HCT116 (cell line): Measurements from ENCODE around the gene PHLPP2.

Experiments used
- CTCF ChIP-seq, 3 experiments: fragments of 200-600 bp in 1 of 3; sonication (generic) in 1 of 3; IDR thresholded peaks in 2 of 3; conservative IDR thresholded peaks in 1 of 3; 2 replicates each; pipeline ENCODE4 v1.5.1; 2012 to 2017; ENCODE audit warnings: low read depth in 2 of 3, low read length in 2 of 3, antibody characterized with exemption in 1 of 3, borderline replicate concordance in 1 of 3, control low read depth in 1 of 3, mild to moderate bottlenecking in 1 of 3, mixed read lengths in 1 of 3, mixed run types in 1 of 3, moderate library complexity in 1 of 3; ENCODE audit not compliant: insufficient read depth in 1 of 3
- EZH2 ChIP-seq: fragments of 200-600 bp; sonication (generic); IDR thresholded peaks from 2 replicates; pipeline ENCODE4 v1.6.1; 2017; ENCODE audit warnings: antibody characterized with exemption, mixed run types
- JUND ChIP-seq: IDR thresholded peaks from 2 replicates; pipeline ENCODE4 v1.6.1; 2012
- MAX ChIP-seq: IDR thresholded peaks from 2 replicates; pipeline ENCODE4 v1.6.1; 2012
- POLR2A ChIP-seq: IDR thresholded peaks from 2 replicates; pipeline ENCODE4 v1.7.0; 2011; ENCODE audit warnings: borderline replicate concordance; ENCODE audit not compliant: insufficient read depth, insufficient read length; ENCODE audit errors: extremely low read depth
- POLR2AphosphoS5 ChIP-seq: IDR thresholded peaks from 2 replicates; pipeline ENCODE4 v1.6.1; 2011; ENCODE audit warnings: mild to moderate bottlenecking, low read depth, low read length, moderate library complexity
- RAD21 ChIP-seq: IDR thresholded peaks from 2 replicates; pipeline ENCODE4 v1.6.1; 2012; ENCODE audit warnings: low read depth, mild to moderate bottlenecking
- REST ChIP-seq: IDR thresholded peaks from 2 replicates; pipeline ENCODE4 v1.6.1; 2012; ENCODE audit warnings: low read depth
- SIN3A ChIP-seq: IDR thresholded peaks from 2 replicates; pipeline ENCODE4 v1.6.1; 2012; ENCODE audit warnings: low read depth
- SP1 ChIP-seq: IDR thresholded peaks from 2 replicates; pipeline ENCODE4 v1.6.1; 2012; ENCODE audit warnings: low read depth
- YY1 ChIP-seq: IDR thresholded peaks from 2 replicates; pipeline ENCODE4 v1.6.1; 2011; ENCODE audit warnings: low read length, low read depth, moderate library complexity, mild to moderate bottlenecking; ENCODE audit not compliant: insufficient replicate concordance; ENCODE audit errors: extremely low read depth
- ZFX ChIP-seq: fragments of 450-650 bp; IDR thresholded peaks from 2 replicates; pipeline ENCODE4 v1.6.1; 2017
- ZNF274 ChIP-seq: fragments of 200-500 bp; sonication (Bioruptor generic); IDR thresholded peaks from 2 replicates; pipeline ENCODE4 v1.6.1; 2014; ENCODE audit warnings: mild to moderate bottlenecking, low read depth, low read length, inconsistent platforms

DNA sequence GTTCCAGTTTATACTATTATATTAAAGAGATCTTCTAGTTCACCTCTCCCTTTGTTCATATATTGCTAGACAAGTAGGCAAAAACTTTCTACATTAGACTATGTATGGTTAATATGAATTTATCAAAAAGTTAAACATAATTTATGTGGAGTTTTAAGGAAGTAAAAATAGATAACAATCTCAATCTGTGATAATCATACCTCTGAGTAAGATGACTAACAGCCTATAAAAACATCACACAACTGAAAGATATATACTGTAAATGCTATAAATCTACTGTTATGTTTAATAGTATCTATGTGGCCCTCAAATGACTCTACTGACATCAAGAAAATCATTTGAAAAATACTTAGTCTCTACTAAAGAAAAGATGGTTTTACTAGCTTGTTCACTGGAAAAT, 47.1 kb upstream of the PHLPP2 start:
- TF ChIP-seq MAX, result no peak
- TF ChIP-seq ZNF274, result no peak
- no peak for TF ChIP-seq CTCF (IDR thresholded peaks at IDR 0.05 in 2 of 3, conservative IDR thresholded peaks at IDR 0.05 in 1 of 3; ENCODE audit: borderline replicate concordance in 1 of 3, insufficient read depth in 1 of 3, low read depth in 2 of 3, low read length in 2 of 3)
- no peak for TF ChIP-seq ZFX
- TF ChIP-seq EZH2, result no peak
- no peak for TF ChIP-seq POLR2AphosphoS5
- no peak for TF ChIP-seq REST
- no peak for TF ChIP-seq RAD21
- TF ChIP-seq YY1, result no peak
- TF ChIP-seq POLR2A, result no peak
- no peak for TF ChIP-seq SP1
- no peak for TF ChIP-seq SIN3A
- no peak for TF ChIP-seq JUND
